Panc1 (cell line): ENCODE measurements around the gene SHISA8. TPM values are rescaled to one million over a fixed set of nuclear protein-coding genes. Genes with fewer than 3 reads are reported as not detected.

ENCODE experiments used
- ATAC-seq: fragments of 200-7000 bp; cut with Tn5 transposase; 2 replicates; pipeline ENCODE4 v1.9.1; 2020; ENCODE audit warnings: mild to moderate bottlenecking, moderate library complexity
- BruUV-seq: library from RNA; stranded (reverse); fragments of 400-500 nt; replicated peaks from 2 replicates; lab custom pipeline; 2021; lab: Mats Ljungman, UMichigan
- CTCF ChIA-PET: fragments of 300-600 bp; sonication (Branson Sonifier 250); formaldehyde crosslinking; loops from one replicate; lab custom pipeline; 2022; ENCODE audit warnings: antibody characterized with exemption; lab: Charles Lee
- POLR2A ChIA-PET: fragments of 300-600 bp; sonication (Branson Sonifier 250); formaldehyde crosslinking; loops from one replicate; lab custom pipeline; 2022; ENCODE audit warnings: antibody characterized with exemption; lab: Charles Lee
- DNase-seq: peaks from one replicate; pipeline ENCODE4 v3.0.0-alpha.2; 2010; ENCODE audit warnings: low read depth, low spot score
- H3K27ac ChIP-seq: 2 replicates; pipeline ENCODE4 v1.5.1; 2011; ENCODE audit warnings: mild to moderate bottlenecking, low read length, inconsistent platforms
- H3K27me3 ChIP-seq: fragments of 200-500 bp; sonication (Bioruptor generic); 2 replicates; pipeline ENCODE4 v1.6.0; 2014; ENCODE audit warnings: low read length, inconsistent platforms; ENCODE audit not compliant: control insufficient read depth, insufficient read depth
- H3K36me3 ChIP-seq: fragments of 200-500 bp; sonication (Bioruptor generic); 2 replicates; pipeline ENCODE4 v1.5.1; 2014; ENCODE audit warnings: inconsistent platforms, mild to moderate bottlenecking, low read length, moderate library complexity; ENCODE audit not compliant: control insufficient read depth, insufficient read depth
- H3K4me1 ChIP-seq: 2 replicates; pipeline ENCODE4 v1.5.1; 2011; ENCODE audit warnings: inconsistent platforms, mild to moderate bottlenecking, low read length, moderate library complexity; ENCODE audit not compliant: control insufficient read depth, insufficient read depth
- H3K4me3 ChIP-seq, 2 experiments: 2 replicates each; pipeline ENCODE4 v1.5.1; 2011 to 2012; ENCODE audit warnings: low read depth in 2 of 2, low read length in 2 of 2, mild to moderate bottlenecking in 2 of 2, inconsistent platforms in 1 of 2, moderate library complexity in 1 of 2
- H3K9me3 ChIP-seq: fragments of 200-500 bp; sonication (Bioruptor generic); 2 replicates; pipeline ENCODE4 v1.5.1; 2014; ENCODE audit warnings: low read depth, mild to moderate bottlenecking, inconsistent platforms, low read length, moderate library complexity; ENCODE audit not compliant: control insufficient read depth, insufficient read depth
- POLR2AphosphoS5 ChIP-seq: IDR thresholded peaks from 2 replicates; pipeline ENCODE4 v1.6.1; 2012; ENCODE audit warnings: mild to moderate bottlenecking, low read depth, low read length, moderate library complexity
- SIN3A ChIP-seq: IDR thresholded peaks from 2 replicates; pipeline ENCODE4 v1.6.1; 2012; ENCODE audit warnings: low read depth, mild to moderate bottlenecking, low read length, moderate library complexity, borderline replicate concordance; ENCODE audit not compliant: insufficient read depth
- TCF7L2 ChIP-seq: IDR thresholded peaks from 2 replicates; pipeline ENCODE4 v1.6.1; 2011; ENCODE audit warnings: mild to moderate bottlenecking, low read depth, low read length, inconsistent platforms
- in situ Hi-C: cut with HindIII; loops from 2 replicates; pipeline ENCODE4 v1.10.0; 2016; ENCODE audit warnings: low sequenced_read_pairs, low pct_unique_long_range_greater_than_20kb
- intact Hi-C: fragments of 100-400 bp; cut with micrococcal nuclease; formaldehyde crosslinking; loops from one replicate; pipeline ENCODE4 v1.10.0; 2022; ENCODE audit not compliant: unreplicated experiment
- total RNA-seq: library from RNA; stranded (reverse); gene quantifications from one replicate; pipeline ENCODE4 v1.2.1, GENCODE V29; 2021; ENCODE audit not compliant: unreplicated experiment
- TF ChIP-seq, protein P1 (sequence below): fragments of 450-650 bp; IDR thresholded peaks from 2 replicates; pipeline ENCODE4 v1.5.1; 2017; ENCODE audit warnings: mild to moderate bottlenecking
- TF ChIP-seq, protein P2 (sequence below), 2 experiments: IDR thresholded peaks; 2 replicates each; pipeline ENCODE4 v1.6.1; 2011 to 2012; ENCODE audit warnings: low read depth in 2 of 2, control low read depth in 1 of 2, low read length in 1 of 2, mild to moderate bottlenecking in 1 of 2, moderate library complexity in 1 of 2; ENCODE audit not compliant: insufficient read depth in 1 of 2

Gene SHISA8
- total RNA-seq, 1 experiment from 2014 or later = 0.62 TPM

DNA sequence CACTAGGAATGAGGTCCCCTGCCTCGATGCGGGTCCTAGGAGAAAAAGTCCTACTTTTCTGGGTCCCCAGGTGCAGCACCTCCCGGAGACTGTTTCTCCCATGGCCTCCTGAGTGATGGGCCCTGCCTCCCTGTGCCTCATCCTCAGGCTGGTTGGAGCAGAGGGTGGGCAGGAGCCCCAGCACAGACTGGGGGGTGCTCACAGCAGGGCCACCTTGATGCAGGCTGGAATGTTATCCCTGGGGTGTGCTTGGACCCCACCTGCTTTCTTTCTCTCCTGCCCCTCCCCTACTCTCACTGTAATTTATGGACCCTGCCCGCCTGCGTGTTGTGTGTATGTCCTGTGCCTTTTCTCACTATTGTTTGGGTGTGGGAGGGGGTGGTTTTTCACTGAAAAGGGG, 8.1 kb downstream of the SHISA8 start:
- Histone ChIP-seq H3K27me3 (no peaks in the 10 kb centered on the region), H3K27ac (no peak overlapping the region), H3K4me3 (no peak overlapping the region), H3K36me3 (no peaks in the 10 kb centered on the region), H3K9me3 (no peaks in the 10 kb centered on the region), H3K4me1 (no peaks in the 10 kb centered on the region; the same call in 1 of the 2 replicates)
- POLR2A ChIA-PET = no interaction called here
- in situ Hi-C loops = no loop called here
- CTCF ChIA-PET = interaction anchor here (1.6 kb wide), 1 partner anchor 19 kb away, joined by 3 read pairs; no protein-coding TSS in a partner anchor
- ATAC-seq (no peak), DNase-seq (no peak)
- TF ChIP-seq TCF7L2 (no peak), SIN3A (no peak), POLR2AphosphoS5 (no peak)
- TF ChIP-seq, protein P1, sequence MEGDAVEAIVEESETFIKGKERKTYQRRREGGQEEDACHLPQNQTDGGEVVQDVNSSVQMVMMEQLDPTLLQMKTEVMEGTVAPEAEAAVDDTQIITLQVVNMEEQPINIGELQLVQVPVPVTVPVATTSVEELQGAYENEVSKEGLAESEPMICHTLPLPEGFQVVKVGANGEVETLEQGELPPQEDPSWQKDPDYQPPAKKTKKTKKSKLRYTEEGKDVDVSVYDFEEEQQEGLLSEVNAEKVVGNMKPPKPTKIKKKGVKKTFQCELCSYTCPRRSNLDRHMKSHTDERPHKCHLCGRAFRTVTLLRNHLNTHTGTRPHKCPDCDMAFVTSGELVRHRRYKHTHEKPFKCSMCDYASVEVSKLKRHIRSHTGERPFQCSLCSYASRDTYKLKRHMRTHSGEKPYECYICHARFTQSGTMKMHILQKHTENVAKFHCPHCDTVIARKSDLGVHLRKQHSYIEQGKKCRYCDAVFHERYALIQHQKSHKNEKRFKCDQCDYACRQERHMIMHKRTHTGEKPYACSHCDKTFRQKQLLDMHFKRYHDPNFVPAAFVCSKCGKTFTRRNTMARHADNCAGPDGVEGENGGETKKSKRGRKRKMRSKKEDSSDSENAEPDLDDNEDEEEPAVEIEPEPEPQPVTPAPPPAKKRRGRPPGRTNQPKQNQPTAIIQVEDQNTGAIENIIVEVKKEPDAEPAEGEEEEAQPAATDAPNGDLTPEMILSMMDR = no peak
- TF ChIP-seq, protein P2, sequence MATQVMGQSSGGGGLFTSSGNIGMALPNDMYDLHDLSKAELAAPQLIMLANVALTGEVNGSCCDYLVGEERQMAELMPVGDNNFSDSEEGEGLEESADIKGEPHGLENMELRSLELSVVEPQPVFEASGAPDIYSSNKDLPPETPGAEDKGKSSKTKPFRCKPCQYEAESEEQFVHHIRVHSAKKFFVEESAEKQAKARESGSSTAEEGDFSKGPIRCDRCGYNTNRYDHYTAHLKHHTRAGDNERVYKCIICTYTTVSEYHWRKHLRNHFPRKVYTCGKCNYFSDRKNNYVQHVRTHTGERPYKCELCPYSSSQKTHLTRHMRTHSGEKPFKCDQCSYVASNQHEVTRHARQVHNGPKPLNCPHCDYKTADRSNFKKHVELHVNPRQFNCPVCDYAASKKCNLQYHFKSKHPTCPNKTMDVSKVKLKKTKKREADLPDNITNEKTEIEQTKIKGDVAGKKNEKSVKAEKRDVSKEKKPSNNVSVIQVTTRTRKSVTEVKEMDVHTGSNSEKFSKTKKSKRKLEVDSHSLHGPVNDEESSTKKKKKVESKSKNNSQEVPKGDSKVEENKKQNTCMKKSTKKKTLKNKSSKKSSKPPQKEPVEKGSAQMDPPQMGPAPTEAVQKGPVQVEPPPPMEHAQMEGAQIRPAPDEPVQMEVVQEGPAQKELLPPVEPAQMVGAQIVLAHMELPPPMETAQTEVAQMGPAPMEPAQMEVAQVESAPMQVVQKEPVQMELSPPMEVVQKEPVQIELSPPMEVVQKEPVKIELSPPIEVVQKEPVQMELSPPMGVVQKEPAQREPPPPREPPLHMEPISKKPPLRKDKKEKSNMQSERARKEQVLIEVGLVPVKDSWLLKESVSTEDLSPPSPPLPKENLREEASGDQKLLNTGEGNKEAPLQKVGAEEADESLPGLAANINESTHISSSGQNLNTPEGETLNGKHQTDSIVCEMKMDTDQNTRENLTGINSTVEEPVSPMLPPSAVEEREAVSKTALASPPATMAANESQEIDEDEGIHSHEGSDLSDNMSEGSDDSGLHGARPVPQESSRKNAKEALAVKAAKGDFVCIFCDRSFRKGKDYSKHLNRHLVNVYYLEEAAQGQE (IDR thresholded peaks at IDR 0.05; ENCODE audit: insufficient read depth in 1 of 2, low read depth in 2 of 2, low read length in 1 of 2) = no peak
- BruUV-seq = TSS peak; percentile 85
- intact Hi-C loops = no loop called here

DNA sequence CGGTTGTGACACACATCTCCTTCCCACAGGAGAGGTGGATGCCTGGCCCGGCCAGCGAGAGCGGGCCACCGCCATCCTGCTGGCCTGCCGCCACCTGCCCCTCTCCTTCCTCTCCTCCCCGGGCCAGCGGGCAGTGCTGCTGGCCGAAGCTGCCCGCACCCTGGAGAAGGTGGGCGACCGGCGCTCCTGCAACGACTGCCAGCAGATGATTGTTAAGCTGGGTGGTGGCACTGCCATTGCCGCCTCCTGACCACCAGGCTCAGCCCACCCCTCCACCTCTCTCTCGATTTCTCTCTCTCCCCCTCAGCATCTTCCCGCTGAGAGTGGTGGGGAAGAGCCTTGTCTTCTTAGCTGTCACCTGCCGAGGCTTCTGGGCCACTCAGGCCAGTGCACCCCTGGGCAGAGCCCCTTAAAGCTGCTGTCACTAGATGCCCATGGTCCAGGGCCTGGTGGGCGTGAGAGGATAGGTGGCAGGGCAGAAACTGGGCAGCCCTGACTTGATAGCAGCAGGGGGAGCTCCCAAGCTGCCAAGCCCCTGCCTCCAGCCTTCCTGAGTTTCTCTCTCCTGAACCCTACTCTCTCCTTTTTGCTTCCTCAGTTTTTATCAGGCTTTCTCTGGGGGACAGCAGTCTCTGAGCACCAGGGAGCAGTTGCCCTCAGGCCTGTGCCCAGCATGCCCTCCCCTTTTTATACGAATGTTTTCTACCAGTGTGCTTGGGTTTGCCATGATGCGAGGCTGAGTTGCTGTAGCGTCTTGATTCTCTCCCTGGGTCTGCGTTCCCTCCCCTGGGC, 9.3 kb downstream of the SHISA8 start:
- ATAC-seq (no peak), DNase-seq (no peak)
- no peak overlapping the region for H3K27ac ChIP-seq
- in situ Hi-C loops (no loop called here), intact Hi-C loops (no loop called here)
- H3K4me3 ChIP-seq = no peak overlapping the region
- H3K27me3 ChIP-seq = no peaks in the 10 kb centered on the region
- H3K9me3 ChIP-seq = no peaks in the 10 kb centered on the region
- BruUV-seq = no TSS peak
- TF ChIP-seq, protein P1 = no peak
- TF ChIP-seq POLR2AphosphoS5 = no peak
- TF ChIP-seq, protein P2 (IDR thresholded peaks at IDR 0.05; ENCODE audit: insufficient read depth in 1 of 2, low read depth in 2 of 2, low read length in 1 of 2) = no peak
- TF ChIP-seq SIN3A = no peak
- TF ChIP-seq TCF7L2 = no peak
- H3K36me3 ChIP-seq = no peaks in the 10 kb centered on the region
- H3K4me1 ChIP-seq = no peaks in the 10 kb centered on the region; the same call in 1 of the 2 replicates
- CTCF ChIA-PET = no interaction called here
- POLR2A ChIA-PET = no interaction called here
